Measurements from ENCODE around the gene ADH5.

- TF ChIP-seq CTCF (IDR thresholded peaks at IDR 0.05) (no peak), POLR2A (IDR thresholded peaks at IDR 0.05) (no peak)
Measured at GRCh38 chr4:99082192-99082591, 6.4 kb downstream of the ADH5 start.
